Body of pancreas (tissue), 4 donors: ENCODE measurements around the gene HMG20A.

Source experiments
- CTCF ChIP-seq, 7 experiments: fragments of 450-650 bp in 4 of 7; fragments of 200-600 bp in 3 of 7; sonication (generic) in 3 of 7; IDR thresholded peaks; one replicate each; pipeline ENCODE4 v1.5.1; 2016 to 2019; ENCODE audit warnings: antibody characterized with exemption in 7 of 7
- POLR2A ChIP-seq, 3 donors: fragments of 450-650 bp; IDR thresholded peaks; one replicate each; pipeline ENCODE4 v1.6.1; 2016; ENCODE audit warnings: antibody characterized with exemption in 3 of 3, mild to moderate bottlenecking in 2 of 3

- TF ChIP-seq CTCF (IDR thresholded peaks at IDR 0.05) (no peak), POLR2A (IDR thresholded peaks at IDR 0.05) (no peak)
These were observed 83.6 kb downstream of the HMG20A start for GRCh38 chr15:77504306-77504705.
